Mucosa of stomach (tissue), 1 donor: Measurements from ENCODE around the gene POM121C.
"Not testable (repeated sequence)": the region's sequence is repeated elsewhere in the genome, so short reads cannot be mapped to it uniquely, and the experiment has no call there.

Experiments
- H3K27me3 ChIP-seq: one replicate; pipeline ENCODE4 v1.7.0; 2013; ENCODE audit warnings: mild to moderate bottlenecking, low read length; ENCODE audit not compliant: control insufficient read depth, insufficient read depth
- H3K36me3 ChIP-seq: one replicate; pipeline ENCODE4 v1.7.0; 2013; ENCODE audit warnings: low read length; ENCODE audit not compliant: control insufficient read depth, insufficient read depth
- H3K4me1 ChIP-seq: one replicate; pipeline ENCODE4 v1.7.0; 2013; ENCODE audit warnings: mild to moderate bottlenecking, low read length; ENCODE audit not compliant: control insufficient read depth, insufficient read depth
- H3K4me3 ChIP-seq: one replicate; pipeline ENCODE4 v1.7.0; 2013; ENCODE audit warnings: low read length
- H3K9ac ChIP-seq: one replicate; pipeline ENCODE4 v1.7.0; 2013; ENCODE audit warnings: mild to moderate bottlenecking, low read length, moderate library complexity
- H3K9me3 ChIP-seq: one replicate; pipeline ENCODE4 v1.7.0; 2013; ENCODE audit warnings: mild to moderate bottlenecking, low read length, moderate library complexity; ENCODE audit not compliant: control insufficient read depth
- donor health status: Pancreatic carcinoma.

Gene POM121C

DNA sequence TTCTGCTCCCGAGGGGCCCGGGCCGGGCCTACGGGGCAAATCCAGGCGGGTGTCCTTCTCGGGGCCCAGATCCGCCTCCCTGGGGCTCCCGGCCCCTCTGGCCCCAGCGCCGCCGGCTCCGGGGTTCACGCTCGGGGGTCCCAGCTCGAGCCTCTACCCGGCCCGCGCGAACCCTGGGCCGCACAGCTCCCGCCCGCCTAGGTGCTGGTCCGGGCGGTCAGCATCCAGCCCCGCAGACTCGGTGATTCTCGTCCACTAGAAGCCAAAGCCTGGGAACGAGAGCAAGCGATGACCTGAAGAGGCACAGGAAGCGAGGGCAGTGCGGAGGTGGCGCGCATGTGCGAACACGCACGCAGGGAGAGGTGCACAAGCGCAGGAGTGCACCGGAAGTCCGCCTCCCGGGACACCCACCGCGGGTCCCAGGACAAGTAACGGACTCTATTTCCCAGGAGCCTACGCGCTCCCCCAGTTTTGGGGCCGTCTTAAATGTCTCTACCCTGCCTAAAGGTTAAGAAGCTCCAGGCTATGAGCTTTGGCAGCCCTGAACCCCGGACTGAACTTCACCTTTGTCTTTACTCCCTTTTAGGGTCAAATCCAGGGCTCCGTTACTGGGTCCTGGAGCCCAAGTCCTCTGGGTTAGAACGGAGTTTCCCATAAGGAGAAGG lies at the start of gene POM121C:
TSS of gene POM121C (minus strand) at position 321 of the 665 bp plus-strand sequence. CDS start 44,803 bp downstream, outside the sequence.
- Histone ChIP-seq H3K9ac (peak within 1 kb of the TSS; percentile 76), H3K4me3 (peak within 1 kb of the TSS; percentile 17)
- H3K4me1 ChIP-seq, H3K36me3 ChIP-seq, H3K9me3 ChIP-seq, H3K27me3 ChIP-seq: not testable (repeated sequence)

DNA sequence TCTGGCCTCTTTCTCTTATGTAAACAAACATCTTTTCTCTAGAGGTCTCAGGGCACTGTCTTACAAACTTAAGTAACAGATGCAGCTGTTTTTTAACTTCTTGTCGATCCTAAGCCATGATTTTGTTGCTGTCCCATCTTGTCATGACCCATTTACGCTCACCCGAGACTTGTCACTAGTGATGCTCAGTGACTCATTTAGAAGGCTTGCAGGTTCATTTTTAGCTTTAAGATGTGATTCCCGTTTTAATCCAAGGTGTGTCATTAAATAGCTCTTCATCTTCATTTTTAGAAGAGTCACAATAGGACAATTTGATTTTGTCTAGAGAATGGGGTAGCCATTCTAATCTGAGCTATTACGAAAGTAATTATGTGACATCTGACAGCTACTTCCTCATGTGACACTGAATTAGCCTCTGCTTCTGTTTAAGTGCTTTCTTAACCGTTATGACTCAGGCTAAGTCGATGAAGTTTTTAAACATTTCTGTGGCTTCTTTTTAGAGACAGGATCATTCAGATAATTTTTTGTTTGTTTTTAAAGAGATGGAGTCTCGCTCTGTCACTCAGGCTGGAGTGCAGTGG lies 48.7 kb upstream of the POM121C start:
- no peaks in the 10 kb centered on the region for H3K9me3 ChIP-seq
- H3K4me3 ChIP-seq = no peak overlapping the region
- no peak overlapping the region for H3K9ac ChIP-seq
- no peaks in the 10 kb centered on the region for H3K4me1 ChIP-seq
- H3K27me3 ChIP-seq = no peaks in the 10 kb centered on the region
- no peaks in the 10 kb centered on the region for H3K36me3 ChIP-seq

DNA sequence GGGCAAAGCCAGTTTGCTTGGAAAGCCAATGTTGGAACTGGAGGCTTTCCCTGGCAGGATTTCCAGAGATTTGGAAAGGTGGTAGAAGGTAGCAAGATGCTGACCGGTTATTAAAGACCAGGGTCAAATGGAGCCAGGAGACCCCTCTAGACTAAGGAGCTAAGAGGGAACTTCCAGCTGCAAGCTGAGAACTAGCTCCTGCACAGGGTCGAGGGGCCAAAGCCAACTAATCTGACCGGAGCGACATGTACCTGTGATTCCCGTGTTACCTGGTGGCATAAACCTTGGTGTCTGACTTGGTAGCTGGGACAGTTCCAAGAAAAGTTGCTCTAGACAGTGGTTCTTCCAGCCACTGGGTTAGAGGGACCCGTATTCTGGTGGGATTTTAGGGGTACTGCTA lies 47.8 kb upstream of the POM121C start:
- no peak overlapping the region for H3K9ac ChIP-seq
- H3K36me3 ChIP-seq = no peaks in the 10 kb centered on the region
- H3K4me1 ChIP-seq = no peaks in the 10 kb centered on the region
- H3K4me3 ChIP-seq = no peak overlapping the region
- no peaks in the 10 kb centered on the region for H3K27me3 ChIP-seq
- H3K9me3 ChIP-seq = no peaks in the 10 kb centered on the region

DNA sequence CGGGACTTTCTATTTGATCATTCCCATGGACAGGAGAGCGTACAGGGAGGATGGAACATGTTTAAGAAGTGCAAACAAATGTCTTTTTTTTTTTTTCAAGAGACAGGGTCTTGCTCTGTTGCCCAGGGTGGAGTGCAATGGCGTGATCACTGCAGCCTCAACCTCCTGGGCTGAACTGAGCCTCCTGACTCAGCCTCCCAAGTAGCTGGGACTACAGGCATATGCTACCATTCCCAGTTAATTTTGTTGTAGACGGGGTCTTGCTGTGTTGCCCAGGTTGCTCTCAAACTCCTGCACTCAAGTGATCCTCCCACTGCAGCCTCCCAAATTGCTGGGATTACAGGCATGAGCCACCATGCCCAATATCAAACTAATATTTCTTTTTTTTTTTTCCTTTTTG lies 46.5 kb upstream of the POM121C start:
- Histone ChIP-seq H3K4me3 (no peak overlapping the region), H3K27me3 (no peaks in the 10 kb centered on the region), H3K4me1 (no peaks in the 10 kb centered on the region), H3K9me3 (no peaks in the 10 kb centered on the region), H3K9ac (no peak overlapping the region), H3K36me3 (no peaks in the 10 kb centered on the region)

DNA sequence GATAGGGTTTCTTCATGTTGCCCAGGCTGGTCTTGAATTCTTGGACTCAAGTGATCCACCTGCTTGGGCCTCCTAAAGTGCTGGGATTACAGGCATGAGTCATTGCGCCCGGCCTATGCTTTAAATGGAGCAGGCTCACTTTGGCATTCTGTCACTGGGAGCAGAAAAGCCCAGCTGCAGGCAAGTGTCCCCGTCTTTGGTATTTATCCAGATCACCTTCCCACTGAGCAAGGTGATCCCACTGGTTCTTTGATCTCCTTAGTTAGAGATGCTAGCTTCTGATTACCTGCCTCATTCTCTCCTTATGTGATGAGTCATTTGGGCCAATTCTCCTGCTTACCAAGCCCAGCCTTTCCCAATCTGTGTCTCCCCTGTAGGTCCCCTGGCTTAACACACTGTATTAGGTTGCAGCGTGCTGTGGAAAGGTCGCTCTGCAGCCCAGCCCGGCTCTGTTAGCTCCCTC lies 45.3 kb upstream of the POM121C start:
- H3K4me3 ChIP-seq = no peak overlapping the region
- no peaks in the 10 kb centered on the region for H3K27me3 ChIP-seq
- no peaks in the 10 kb centered on the region for H3K36me3 ChIP-seq
- peaks cover 5% of the 10 kb centered on the region for H3K4me1 ChIP-seq
- H3K9ac ChIP-seq = no peak overlapping the region
- no peaks in the 10 kb centered on the region for H3K9me3 ChIP-seq

DNA sequence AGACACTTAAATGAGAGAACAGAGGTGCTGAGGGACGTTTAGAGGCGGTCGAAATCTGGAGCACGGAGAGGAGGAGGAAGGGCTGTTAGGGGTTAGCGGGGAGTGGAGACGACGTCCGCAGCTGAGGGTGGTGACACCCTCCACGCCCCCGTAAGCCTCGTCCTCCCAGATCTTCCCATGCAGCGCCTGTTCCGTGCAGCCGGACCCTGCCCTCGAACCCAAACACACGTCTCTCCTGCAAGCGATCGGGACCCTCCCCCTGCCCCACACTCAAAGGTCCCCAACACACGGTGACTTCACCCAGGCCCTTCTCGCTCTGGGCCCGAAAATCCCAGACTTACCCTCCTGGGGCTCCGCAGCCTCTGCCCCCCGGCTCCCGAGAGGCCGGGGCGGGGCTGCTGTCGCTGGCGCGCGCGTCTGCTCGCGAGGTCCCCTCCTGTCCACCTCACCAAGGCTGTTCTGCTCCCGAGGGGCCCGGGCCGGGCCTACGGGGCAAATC lies 41.2 kb upstream of the POM121C start:
- peak overlapping the region; percentile 81 for H3K9ac ChIP-seq

DNA sequence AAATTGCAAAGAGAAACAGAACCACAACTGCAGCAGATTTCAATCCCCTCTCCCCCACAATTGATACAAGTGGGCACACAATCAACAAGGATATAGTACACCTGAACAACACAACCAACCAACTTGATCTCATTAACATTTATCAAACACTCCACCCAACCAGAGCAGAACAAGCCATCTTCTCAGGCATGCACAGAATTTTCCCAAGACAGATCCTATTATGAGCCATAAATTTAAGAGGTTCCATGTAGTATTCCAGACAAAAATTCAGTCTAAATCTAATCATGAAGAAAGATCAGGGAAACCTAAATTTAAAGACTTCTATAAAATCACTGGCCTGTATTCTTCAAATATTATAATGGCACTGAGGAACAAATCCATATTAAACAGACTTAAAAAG lies 35.6 kb upstream of the POM121C start:
- not testable (repeated sequence) for H3K9me3 ChIP-seq, H3K36me3 ChIP-seq, H3K9ac ChIP-seq, H3K27me3 ChIP-seq, H3K4me1 ChIP-seq, H3K4me3 ChIP-seq

More for the DNA sequence above, 41.2 kb upstream of the POM121C start:
- not testable (repeated sequence) for H3K36me3 ChIP-seq, H3K4me1 ChIP-seq, H3K27me3 ChIP-seq, H3K9me3 ChIP-seq
- peak overlapping the region; percentile 50 for H3K4me3 ChIP-seq

DNA sequence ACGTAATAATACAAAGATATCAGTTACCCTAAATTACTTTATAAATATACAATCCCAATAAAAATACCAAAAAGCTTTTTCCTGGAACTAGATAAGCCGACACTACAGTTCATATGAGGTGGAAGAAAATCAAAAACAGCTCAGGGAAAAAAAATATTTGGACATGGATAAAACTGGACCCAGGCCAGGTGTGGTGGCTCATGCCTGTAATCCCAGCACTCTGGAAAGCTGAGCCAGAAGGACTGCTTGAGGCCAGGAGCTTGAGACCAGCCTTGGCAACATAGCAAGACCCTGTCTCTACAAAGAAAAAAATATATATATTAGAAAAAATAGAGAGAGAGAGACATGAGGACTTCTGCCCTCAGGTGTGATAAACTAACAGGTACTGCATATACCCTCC lies 32.7 kb upstream of the POM121C start:
- H3K27me3 ChIP-seq, H3K9ac ChIP-seq, H3K36me3 ChIP-seq, H3K4me1 ChIP-seq, H3K4me3 ChIP-seq, H3K9me3 ChIP-seq: not testable (repeated sequence)

DNA sequence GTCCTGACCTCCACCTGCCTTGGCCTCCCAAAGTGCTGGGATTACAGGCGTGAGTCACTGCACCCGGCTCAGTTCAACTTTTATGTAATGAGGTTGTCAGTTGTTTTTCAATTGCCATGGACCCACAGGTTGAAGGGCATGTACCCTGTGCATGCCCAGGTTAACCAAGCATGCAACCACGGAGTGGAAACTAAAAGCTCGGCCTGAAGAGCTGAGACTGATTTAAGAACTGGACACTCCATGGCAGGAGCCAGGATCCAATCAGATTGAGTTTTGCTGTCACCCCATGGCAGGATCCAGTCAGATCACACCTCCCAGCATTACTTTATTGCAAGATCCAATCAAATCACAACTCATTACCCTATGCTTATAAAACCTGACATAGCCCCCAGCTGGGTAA lies 22.9 kb upstream of the POM121C start:
- H3K4me3 ChIP-seq, H3K36me3 ChIP-seq, H3K4me1 ChIP-seq, H3K27me3 ChIP-seq, H3K9me3 ChIP-seq, H3K9ac ChIP-seq: not testable (repeated sequence)

DNA sequence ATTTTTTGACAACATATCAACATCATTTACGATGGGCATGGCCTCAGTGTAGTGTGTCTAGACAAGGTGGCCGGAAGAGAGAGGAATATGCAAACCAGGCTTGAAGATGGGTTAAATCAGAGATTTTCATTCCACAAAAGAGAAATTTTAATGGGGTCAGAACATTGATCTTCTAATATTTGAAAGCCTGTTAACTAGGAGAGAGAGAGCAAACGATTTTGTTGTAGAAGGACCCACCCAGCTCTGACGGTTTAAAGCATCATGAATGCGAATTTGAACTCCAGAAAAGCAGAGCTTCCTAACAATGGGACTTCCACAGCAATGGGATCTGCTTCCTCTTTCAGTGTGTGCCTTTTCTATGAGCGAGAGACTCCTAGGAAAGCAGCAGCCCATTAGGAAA lies 5.9 kb upstream of the POM121C start, which contains the start of gene SPDYE5:
TSS of gene SPDYE5 (plus strand) at position 301 of the 400 bp plus-strand sequence. CDS start 1,728 bp downstream, outside the sequence.
- not testable (repeated sequence) for H3K9ac ChIP-seq, H3K4me3 ChIP-seq, H3K4me1 ChIP-seq, H3K9me3 ChIP-seq, H3K27me3 ChIP-seq, H3K36me3 ChIP-seq

DNA sequence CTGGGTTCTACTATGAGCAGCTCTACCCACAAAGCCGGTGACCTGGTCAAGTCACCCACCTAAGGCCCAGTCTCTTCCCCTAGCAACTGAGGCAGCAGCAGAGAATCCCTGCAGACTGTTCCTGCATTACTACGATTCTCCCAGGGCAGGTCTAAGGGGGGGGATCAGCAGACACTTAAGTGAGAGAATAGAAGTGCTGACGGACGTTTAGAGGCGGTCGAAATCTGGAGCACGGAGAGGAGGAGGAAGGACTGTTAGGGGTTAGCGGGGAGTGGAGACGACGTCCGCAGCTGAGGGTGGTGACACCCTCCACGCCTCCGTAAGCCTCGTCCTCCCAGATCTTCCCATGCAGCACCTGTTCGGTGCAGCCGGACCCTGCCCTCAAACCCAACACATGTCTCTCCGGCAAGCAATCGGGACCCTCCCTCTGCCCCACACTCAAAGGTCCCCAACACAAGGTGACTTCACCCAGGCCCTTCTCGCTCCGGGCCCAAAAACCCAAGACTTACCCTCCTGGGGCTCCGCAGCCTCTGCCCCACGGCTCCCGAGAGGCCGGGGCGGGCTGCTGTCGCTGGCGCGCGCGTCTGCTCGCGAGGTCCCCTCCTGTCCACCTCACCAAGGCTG lies 632 bp downstream of the POM121C start:
- not testable (repeated sequence) for H3K36me3 ChIP-seq, H3K9me3 ChIP-seq, H3K27me3 ChIP-seq, H3K4me1 ChIP-seq
- peak overlapping the region; percentile 76 for H3K9ac ChIP-seq
- H3K4me3 ChIP-seq = peak overlapping the region; percentile 17

DNA sequence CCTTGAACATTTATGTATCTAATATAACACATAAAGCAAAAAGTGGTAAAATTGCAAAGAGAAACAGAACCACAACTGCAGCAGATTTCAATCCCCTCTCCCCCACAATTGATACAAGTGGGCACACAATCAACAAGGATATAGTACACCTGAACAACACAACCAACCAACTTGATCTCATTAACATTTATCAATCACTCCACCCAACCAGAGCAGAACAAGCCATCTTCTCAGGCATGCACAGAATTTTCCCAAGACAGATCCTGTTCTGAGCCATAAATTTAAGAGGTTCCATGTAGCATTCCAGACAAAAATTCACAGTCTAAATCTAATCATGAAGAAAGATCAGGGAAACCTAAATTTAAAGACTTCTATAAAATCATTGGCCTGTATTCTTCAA lies 5.8 kb downstream of the POM121C start:
- not testable (repeated sequence) for H3K4me3 ChIP-seq, H3K9me3 ChIP-seq, H3K27me3 ChIP-seq, H3K36me3 ChIP-seq, H3K4me1 ChIP-seq, H3K9ac ChIP-seq
